ENCODE data around the gene UQCRC1.

UQCRC1 gene

DNA sequence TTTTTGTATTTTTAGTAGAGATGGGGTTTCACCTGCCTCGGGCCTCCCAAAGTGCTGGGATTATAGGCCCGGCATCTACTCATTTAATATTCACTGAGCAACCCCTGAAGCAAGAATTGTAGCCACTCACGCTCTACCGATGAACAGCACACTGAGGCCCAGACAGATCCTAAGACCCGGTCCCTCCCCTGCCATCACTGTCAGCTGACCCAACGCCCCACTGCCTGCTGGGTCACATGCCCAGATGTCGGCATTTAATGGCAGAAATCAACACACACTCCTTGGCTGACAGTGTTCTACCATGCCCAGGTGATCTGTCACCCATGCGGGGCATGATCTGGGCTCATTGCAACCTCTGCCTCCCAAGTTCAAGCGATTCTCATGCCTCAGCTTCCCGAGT lies 15.3 kb upstream of the UQCRC1 start:
- no peak for TF ChIP-seq ZNF274 (IDR thresholded peaks at IDR 0.05; ENCODE audit: low read depth, low read length)
- H3K4me3 ChIP-seq (ENCODE audit: low read length) = no peak overlapping the region

DNA sequence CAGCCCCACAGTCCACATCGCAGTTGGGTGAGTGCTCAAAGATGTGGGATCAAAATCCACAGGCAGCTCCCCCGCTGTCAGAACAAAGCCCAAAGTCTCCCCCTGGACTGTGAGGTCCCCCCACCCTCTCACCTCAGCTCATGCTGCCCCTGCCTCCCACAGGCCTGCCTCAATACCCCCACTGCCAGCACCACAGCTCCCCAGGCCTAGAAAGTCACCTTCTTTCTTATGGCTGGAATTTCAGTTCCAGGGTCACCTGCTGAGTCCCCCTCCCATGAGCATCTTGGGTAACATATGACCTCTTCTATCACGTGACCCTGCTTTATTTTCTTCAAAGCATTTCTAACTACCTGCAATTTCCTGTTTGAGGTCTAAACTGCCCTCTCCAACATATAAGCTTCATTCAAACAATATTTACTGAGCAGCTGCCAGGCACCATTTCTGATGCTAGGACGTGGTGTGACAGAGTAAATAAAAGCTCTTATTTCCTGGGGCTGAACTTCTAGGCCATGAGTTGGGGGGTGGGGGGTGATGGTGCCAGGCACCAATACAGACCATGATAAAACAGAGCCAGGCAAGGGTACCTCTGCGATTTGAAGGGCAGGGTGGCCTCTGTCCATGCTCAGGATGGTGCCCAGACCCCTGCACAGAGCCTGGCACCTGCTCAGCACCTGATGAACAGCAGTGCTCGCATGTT lies 14.6 kb upstream of the UQCRC1 start:
- no peak for TF ChIP-seq ZNF274 (IDR thresholded peaks at IDR 0.05; ENCODE audit: low read depth, low read length)

DNA sequence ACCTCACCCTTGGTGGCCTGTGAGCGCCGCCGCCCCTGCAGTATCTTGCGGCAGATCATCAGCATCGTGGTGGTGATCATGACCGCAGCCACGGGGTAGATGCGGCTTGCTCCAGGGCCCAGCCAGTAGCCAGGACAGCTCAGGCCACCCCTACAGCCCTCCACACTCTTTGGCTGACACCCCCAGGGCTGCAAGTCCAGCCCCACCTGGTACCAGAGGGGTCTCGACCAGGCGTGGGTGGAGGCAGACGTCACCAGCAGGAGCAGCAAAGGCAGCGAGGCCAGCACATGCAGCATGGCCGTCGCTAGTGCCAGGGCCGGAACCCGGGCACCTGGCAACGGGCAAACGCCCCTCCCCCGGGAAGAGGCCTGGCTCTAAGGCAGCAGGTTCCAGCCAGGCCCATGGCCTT lies 12.0 kb upstream of the UQCRC1 start, which contains the start of gene TMEM89:
TSS of gene TMEM89 (minus strand) at position 309 of the 409 bp plus-strand sequence. CDS start at position 296, 13 bp downstream.
- TF ChIP-seq ZNF274 (IDR thresholded peaks at IDR 0.05; ENCODE audit: low read depth, low read length) = no peak

More for the DNA sequence above, 14.6 kb upstream of the UQCRC1 start:
- H3K4me3 ChIP-seq (ENCODE audit: low read length) = no peak overlapping the region

DNA sequence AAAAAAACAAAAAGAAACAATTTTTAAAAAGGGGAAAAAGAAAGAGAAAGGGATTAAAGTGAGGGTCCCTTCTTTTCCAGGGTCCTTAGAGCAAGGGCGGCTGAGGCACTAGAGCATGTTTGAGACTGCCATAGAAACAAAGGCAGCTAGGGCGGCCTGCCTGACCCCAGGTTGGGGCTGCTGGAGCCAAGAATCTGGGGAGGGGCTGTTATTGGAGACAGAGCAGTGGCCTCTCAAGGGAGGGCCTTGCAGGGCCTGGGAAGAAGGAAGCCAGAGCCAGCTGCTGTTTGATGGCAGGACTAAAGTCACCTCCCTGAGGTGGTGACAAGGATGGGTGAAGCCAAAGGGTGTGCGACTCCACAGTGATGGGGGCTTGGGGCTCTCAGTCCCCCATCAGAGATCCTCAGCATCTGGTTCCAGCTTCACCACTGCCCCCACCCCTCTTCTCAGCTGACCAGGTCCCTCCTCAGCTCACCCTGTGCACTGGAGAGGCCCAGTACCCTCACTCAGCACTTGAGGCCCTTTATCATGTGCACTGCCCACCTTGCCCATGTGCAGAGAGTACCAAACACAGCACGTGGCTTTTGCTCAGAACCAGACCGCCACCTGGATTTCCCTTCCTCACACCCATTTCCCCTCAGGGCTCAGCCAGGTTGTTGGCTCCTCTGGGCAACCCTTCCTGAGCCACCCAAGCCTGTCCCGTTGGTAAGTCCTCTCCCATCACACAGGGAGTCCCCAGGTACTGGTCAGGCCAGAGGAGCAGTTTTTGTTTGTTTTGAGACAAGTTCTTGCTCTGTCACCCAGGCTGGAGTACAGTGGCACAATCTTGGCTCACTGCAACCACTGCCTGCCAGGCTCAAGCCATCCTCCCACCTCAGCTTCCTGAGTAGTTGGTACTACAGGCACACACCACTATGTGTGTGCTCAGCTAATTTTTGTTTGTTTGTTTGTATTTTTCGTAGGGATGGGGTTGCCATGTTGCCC lies 10.4 kb upstream of the UQCRC1 start:
- no peak for TF ChIP-seq ZNF274 (IDR thresholded peaks at IDR 0.05; ENCODE audit: low read depth, low read length)
- no peak overlapping the region for H3K4me3 ChIP-seq (ENCODE audit: low read length)

More for the DNA sequence above, 12.0 kb upstream of the UQCRC1 start, which contains the start of gene TMEM89:
- no peak within 1 kb of the TSS for H3K4me3 ChIP-seq (ENCODE audit: low read length)

DNA sequence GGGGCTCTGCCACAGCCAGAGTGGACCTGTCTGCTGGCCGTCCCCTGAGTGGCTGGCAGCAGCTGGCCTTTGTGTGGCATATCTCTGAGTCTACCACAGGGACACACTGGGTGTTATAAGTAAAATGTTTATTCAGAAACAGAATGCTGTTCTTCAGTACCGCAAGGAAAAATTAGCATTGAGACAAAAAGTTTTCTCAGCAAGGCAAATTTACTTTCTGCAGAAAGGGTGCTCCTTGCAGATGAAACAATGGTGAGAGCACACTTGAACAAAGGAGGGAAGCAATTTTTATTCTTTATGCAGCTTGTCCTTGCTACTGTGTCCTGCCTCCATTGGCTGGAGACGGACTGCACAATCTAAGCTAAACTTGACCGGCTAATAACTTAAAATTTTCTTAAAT lies 8.1 kb upstream of the UQCRC1 start:
- no peak overlapping the region for H3K4me3 ChIP-seq (ENCODE audit: low read length)
- TF ChIP-seq ZNF274 (IDR thresholded peaks at IDR 0.05; ENCODE audit: low read depth, low read length) = no peak

DNA sequence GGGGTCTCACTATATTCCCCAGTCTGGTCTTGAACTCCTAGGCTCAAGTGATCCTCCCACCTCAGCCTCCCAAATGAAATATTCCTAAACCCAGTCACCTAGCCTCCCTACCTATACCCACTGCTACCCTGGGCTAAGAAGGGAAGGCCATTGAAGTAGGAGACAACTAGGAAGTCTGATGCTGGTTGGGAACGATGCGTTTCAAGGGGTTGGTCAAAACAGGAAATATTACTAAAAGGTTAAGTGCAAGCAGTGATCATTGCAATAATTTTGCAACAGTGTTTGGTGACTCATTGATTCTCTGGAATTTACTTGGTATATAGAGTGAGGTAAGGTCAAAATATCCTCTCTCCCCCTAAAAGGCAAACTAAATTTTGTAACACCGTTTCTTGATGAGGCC lies 4.6 kb upstream of the UQCRC1 start:
- no peak overlapping the region for H3K4me3 ChIP-seq (ENCODE audit: low read length)
- TF ChIP-seq ZNF274 (IDR thresholded peaks at IDR 0.05; ENCODE audit: low read depth, low read length) = no peak

DNA sequence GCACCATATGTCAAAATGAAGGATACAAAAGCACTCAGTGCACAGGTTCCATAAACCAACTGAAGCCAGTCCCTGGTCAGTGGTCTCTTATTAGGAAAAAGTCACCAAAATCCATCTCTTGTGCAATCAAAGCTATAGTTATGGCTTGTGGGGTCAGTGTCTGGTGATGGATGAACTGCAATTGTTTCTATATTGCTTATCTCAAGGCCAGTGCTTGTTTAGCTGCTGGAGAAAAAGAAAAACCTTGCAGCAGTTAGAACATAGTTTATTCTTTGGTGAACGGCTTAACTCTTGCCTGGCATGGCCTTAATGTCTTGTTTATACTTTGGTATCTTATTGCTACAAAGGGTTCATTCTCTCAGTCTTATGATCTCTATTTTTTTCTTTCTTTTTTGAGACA lies 2.9 kb upstream of the UQCRC1 start:
- no peak overlapping the region for H3K4me3 ChIP-seq (ENCODE audit: low read length)
- TF ChIP-seq ZNF274 (IDR thresholded peaks at IDR 0.05; ENCODE audit: low read depth, low read length) = no peak

DNA sequence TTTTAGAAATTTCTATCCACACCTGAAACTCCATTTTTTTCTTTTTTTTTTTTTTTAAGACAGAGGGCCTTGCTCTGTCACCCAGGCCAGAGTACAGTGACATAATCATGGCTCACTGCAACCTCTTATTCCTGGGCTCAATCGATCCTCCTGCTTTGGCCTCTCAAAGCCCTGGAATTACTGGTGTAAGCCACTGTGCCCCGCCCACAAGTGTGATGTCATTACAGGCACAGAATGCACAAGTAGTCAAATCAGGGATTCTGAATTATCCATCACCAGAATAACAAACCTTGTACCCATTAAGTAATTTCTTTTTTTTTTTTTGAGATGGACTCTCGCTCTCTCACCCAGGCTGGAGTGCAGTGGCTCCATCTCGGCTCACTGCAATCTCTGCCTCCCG lies 1.9 kb downstream of the UQCRC1 start:
- no peak for TF ChIP-seq ZNF274 (IDR thresholded peaks at IDR 0.05; ENCODE audit: low read depth, low read length)

DNA sequence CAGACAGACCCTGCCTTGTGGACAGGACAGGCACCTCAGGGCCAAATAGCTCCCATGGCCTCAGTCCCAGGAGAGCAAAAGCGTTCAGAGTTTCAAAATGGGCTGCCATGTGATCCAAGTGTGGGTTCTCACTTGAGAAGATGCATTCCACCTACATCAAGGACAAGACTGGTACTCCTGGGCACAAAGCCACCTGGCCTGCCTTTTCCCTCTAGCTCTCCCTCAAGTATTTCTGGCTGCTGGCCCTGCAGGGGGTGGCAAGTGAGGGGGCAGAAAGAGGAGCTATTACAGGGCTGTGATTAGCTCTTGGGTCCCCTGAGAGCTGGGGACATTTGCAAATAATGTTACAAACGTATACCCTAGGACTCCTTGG lies 7.8 kb downstream of the UQCRC1 start:
- H3K4me3 ChIP-seq (ENCODE audit: low read length) = no peak overlapping the region
- no peak for TF ChIP-seq ZNF274 (IDR thresholded peaks at IDR 0.05; ENCODE audit: low read depth, low read length)

More for the DNA sequence above, 1.9 kb downstream of the UQCRC1 start:
- no peak overlapping the region for H3K4me3 ChIP-seq (ENCODE audit: low read length)

DNA sequence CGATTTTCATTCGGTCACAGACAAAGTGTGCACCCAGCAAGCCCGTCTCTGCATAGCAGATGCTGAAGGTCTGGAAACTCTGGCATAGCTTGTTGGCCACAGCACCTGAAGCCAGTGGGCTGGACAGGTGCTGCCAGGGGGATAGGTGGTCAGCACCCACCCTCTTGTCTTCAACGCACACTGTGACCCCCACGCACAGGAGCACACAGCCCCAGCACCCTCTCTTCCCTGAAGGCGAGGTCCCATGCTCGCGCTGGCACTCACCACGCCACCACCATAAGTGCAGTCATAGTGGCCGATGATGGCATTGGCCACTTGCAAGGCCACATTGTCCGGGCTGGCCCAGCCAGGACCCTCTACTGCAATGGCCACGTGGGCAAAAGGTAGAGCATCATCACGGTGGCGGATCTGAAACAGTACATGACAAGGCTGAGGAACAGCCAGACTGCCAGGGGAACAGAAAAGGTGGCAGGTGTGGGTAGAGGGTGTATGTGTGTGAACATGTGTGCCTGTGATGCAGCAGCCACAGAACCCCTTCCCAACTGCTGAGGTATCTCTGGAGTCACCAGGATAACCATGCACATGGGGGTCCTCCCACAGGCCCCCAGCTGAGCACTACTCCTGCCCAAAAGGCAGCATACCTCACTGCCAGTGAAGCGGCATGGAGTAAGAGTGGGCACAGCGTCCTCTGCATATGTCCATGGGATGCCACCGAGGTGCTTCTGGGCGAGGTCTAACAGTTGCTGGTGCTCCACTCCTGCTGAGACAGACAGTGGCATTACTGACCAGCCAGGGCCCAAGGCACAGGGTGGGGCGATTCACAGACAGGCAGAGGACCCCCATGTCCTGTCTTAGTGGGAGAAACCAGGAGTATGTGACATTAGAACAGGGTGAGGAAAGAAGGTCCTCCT lies 8.5 kb downstream of the UQCRC1 start:
- no peak for TF ChIP-seq ZNF274 (IDR thresholded peaks at IDR 0.05; ENCODE audit: low read depth, low read length)
- H3K4me3 ChIP-seq (ENCODE audit: low read length) = no peak overlapping the region

DNA sequence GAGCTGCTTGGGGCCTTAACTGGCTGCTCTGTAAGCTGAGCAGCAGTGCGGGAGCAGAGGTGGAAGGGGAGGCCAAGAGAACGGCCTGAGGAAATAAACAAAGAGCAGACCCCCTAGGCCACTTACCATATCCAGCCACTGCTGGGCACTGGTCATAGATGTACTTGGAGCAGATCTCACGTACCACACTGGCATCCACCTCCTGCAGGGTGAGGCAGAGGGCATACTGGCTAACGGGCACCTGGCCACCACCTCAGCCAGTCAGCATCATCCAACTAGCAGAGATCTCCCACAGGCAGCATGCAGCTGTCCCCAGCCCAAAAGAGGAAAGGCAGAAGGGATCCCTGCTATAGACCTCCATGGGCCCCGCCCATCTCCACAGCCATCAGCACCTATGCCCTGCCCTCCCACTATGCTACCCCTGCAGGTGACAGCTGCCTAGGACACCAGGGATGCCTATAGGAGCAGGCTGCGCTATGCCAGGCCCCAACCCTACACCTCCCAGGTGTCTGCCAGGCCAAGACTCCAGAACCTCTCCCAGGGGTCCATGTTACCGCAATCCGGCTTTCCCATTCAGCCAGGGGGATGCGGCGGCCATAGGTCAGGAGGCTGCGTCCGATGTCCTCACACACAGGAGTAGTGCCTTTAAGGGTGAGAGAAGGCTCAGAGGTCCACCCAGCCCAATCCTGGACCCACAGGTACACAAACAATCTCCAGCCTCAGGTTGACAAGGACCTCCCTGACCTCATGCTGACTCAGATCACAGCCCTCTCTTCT lies 9.7 kb downstream of the UQCRC1 start:
- no peak overlapping the region for H3K4me3 ChIP-seq (ENCODE audit: low read length)
- no peak for TF ChIP-seq ZNF274 (IDR thresholded peaks at IDR 0.05; ENCODE audit: low read depth, low read length)

DNA sequence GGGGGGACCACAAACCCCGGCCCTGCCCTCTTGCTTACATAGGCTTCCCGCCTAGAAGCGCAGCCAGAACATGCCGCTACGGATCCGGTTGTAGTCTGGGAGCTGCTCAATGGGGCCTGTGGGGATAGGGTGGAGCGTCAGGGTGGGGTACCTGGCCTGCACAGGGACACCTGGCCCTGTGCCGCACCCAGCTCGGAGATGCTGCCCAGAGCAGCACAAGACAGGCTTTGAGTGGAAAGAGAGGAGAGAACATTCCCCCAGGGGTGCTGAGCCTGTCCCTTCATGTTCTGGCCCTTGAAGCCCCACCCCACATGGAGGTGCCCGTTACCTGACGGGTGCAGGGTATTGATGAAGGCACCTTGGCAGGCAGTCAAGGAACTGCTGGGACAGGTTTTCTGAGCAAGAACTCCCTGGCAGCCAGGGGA lies 10.4 kb downstream of the UQCRC1 start:
- no peak for TF ChIP-seq ZNF274 (IDR thresholded peaks at IDR 0.05; ENCODE audit: low read depth, low read length)
- no peak overlapping the region for H3K4me3 ChIP-seq (ENCODE audit: low read length)
